GM23338 (cell line): Measurements from ENCODE around the gene PPP2R2B. TPM values are rescaled to one million over a fixed set of nuclear protein-coding genes. Genes with fewer than 3 reads are reported as not detected.

Source experiments
- ATAC-seq: fragments of 200-7000 bp; cut with Tn5 transposase; 3 replicates; pipeline ENCODE4 v1.9.1; 2020
- DNase-seq: peaks from one replicate; pipeline ENCODE4 v3.0.0-alpha.2; 2015; ENCODE audit warnings: low spot score
- H2AFZ ChIP-seq: fragments of 200-600 bp; sonication (generic); 2 replicates; pipeline ENCODE4 v1.8.0; 2016; ENCODE audit warnings: antibody characterized with exemption, mild to moderate bottlenecking, moderate library complexity
- H3F3A ChIP-seq: fragments of 200-600 bp; sonication (generic); replicated peaks from 2 replicates; pipeline ENCODE4 v1.8.0; 2017; ENCODE audit warnings: antibody characterized with exemption, mixed run types, low read depth
- H3K27ac ChIP-seq: fragments of 200-600 bp; sonication (generic); 2 replicates; pipeline ENCODE4 v1.6.1; 2016; ENCODE audit warnings: low read depth
- H3K27me3 ChIP-seq: fragments of 200-600 bp; sonication (generic); 2 replicates; pipeline ENCODE4 v1.8.0; 2016; ENCODE audit warnings: mild to moderate bottlenecking, mixed run types, moderate library complexity; ENCODE audit not compliant: insufficient read depth
- H3K36me3 ChIP-seq: fragments of 200-600 bp; sonication (generic); 2 replicates; pipeline ENCODE4 v1.8.0; 2016; ENCODE audit warnings: mild to moderate bottlenecking; ENCODE audit not compliant: insufficient read depth
- H3K4me1 ChIP-seq: fragments of 200-600 bp; sonication (generic); 2 replicates; pipeline ENCODE4 v1.8.0; 2016; ENCODE audit warnings: mild to moderate bottlenecking, moderate library complexity; ENCODE audit not compliant: insufficient read depth
- H3K4me2 ChIP-seq: fragments of 200-600 bp; sonication (generic); 2 replicates; pipeline ENCODE4 v1.7.1; 2017; ENCODE audit warnings: mixed run types
- H3K4me3 ChIP-seq: fragments of 200-600 bp; sonication (generic); 2 replicates; pipeline ENCODE4 v1.6.1; 2016; ENCODE audit warnings: mixed run types
- H3K79me2 ChIP-seq: fragments of 200-600 bp; sonication (generic); replicated peaks from 2 replicates; pipeline ENCODE4 v1.8.0; 2017; ENCODE audit warnings: mild to moderate bottlenecking; ENCODE audit not compliant: insufficient read depth
- H3K9me2 ChIP-seq: fragments of 200-600 bp; sonication (generic); 2 replicates; pipeline ENCODE4 v1.8.0; 2017; ENCODE audit not compliant: insufficient read depth
- H4K20me1 ChIP-seq: fragments of 200-600 bp; sonication (generic); replicated peaks from 2 replicates; pipeline ENCODE4 v1.8.0; 2017; ENCODE audit warnings: mild to moderate bottlenecking; ENCODE audit not compliant: insufficient read depth
- H3K27ac Mint-ChIP-seq: 2 replicates; pipeline ENCODE4 v1.8.0; 2020; ENCODE audit warnings: inconsistent platforms, mild to moderate bottlenecking, moderate library complexity, mixed read lengths
- H3K27me3 Mint-ChIP-seq: 3 replicates; pipeline ENCODE4 v1.8.0; 2022; ENCODE audit warnings: low read depth, mild to moderate bottlenecking, moderate library complexity, mixed read lengths, inconsistent platforms; ENCODE audit not compliant: insufficient read depth, poor library complexity
- H3K36me3 Mint-ChIP-seq: 3 replicates; pipeline ENCODE4 v1.8.0; 2021; ENCODE audit warnings: low read depth, mild to moderate bottlenecking, inconsistent platforms, moderate library complexity, mixed read lengths
- H3K4me1 Mint-ChIP-seq: 3 replicates; pipeline ENCODE4 v1.8.0; 2020; ENCODE audit warnings: mild to moderate bottlenecking, inconsistent platforms, mixed read lengths
- H3K4me3 Mint-ChIP-seq: 3 replicates; pipeline ENCODE4 v1.8.0; 2021; ENCODE audit warnings: moderate library complexity, mild to moderate bottlenecking, inconsistent platforms, mixed read lengths
- H3K9me3 Mint-ChIP-seq: 3 replicates; pipeline ENCODE4 v1.8.0; 2020; ENCODE audit warnings: moderate library complexity, mild to moderate bottlenecking, inconsistent platforms, mixed read lengths
- CREB1 ChIP-seq: fragments of 250-450 bp; sonication (Bioruptor Pico); IDR thresholded peaks from 2 replicates; pipeline ENCODE4 v1.5.0; 2020; ENCODE audit warnings: low read depth, mild to moderate bottlenecking, moderate library complexity
- CTCF ChIP-seq, 2 experiments: fragments of 200-600 bp in 1 of 2; sonication (generic) in 1 of 2; conservative IDR thresholded peaks; 2 replicates each; pipeline versions ENCODE4 v1.5.1 to v1.6.1; 2016 to 2017; ENCODE audit warnings: antibody characterized with exemption in 2 of 2, low read depth in 2 of 2, mild to moderate bottlenecking in 2 of 2, moderate library complexity in 1 of 2
- JUNB ChIP-seq: IDR thresholded peaks from one replicate; pipeline ENCODE4 v1.6.1; 2016; ENCODE audit warnings: antibody characterized with exemption; ENCODE audit not compliant: unreplicated experiment
- NANOG ChIP-seq: IDR thresholded peaks from 2 replicates; pipeline ENCODE4 v1.6.1; 2016; ENCODE audit warnings: antibody characterized with exemption, borderline replicate concordance
- ZNF331 ChIP-seq: fragments of 250-450 bp; sonication (Bioruptor Pico); IDR thresholded peaks from 2 replicates; pipeline ENCODE4 v1.5.0; 2020; ENCODE audit warnings: low read depth, mild to moderate bottlenecking, moderate library complexity
- polyA plus RNA-seq: library from polyadenylated mRNA; unstranded; fragments of >200 nt; fragmentation: Nextera tagmentation; extraction: Ambion mirVana; gene quantifications from 2 replicates; pipeline ENCODE4 v1.2.1, GENCODE V29; 2016
- total RNA-seq: library from RNA; depleted of rRNA; stranded (reverse); fragments of >200 nt; shearing (Covaris generic); gene quantifications from 2 replicates; pipeline ENCODE4 v1.2.3, GENCODE V29; 2014

PPP2R2B gene
- total and polyA plus RNA-seq, 2 experiments from 2014 or later = 21.3 to 33.9 TPM

GRCh38 chr5:146707316-146707715, 171.2 kb downstream of the PPP2R2B start:
- no peak overlapping the region for H3K27ac ChIP-seq
- no peaks in the 10 kb centered on the region for H3K36me3 ChIP-seq
- no peak for ATAC-seq
- no peak overlapping the region for H3K4me3 Mint-ChIP-seq
- no peaks in the 10 kb centered on the region for H3K9me3 Mint-ChIP-seq
- H3K9me2 ChIP-seq = 0 out of 2 replicates have a peak, but pooled peaks cover 4% of the 10 kb centered on the region
- no peaks in the 10 kb centered on the region for H3K27me3 Mint-ChIP-seq
- H3K79me2 ChIP-seq = no peaks in the 10 kb centered on the region
- DNase-seq = no peak
- TF ChIP-seq NANOG (no peak), JUNB (no peak), CTCF (conservative IDR thresholded peaks at IDR 0.05; ENCODE audit: low read depth in 2 of 2) (no peak), ZNF331 (CRISPR knock-in tag) (no peak)
- H3K27ac Mint-ChIP-seq = no peak overlapping the region
- H3K27me3 ChIP-seq = no peaks in the 10 kb centered on the region
- no peak overlapping the region for H2AFZ ChIP-seq
- H3F3A ChIP-seq = no peaks in the 10 kb centered on the region
- H3K4me1 ChIP-seq = no peaks in the 10 kb centered on the region
- no peak overlapping the region for H3K4me3 ChIP-seq
- peaks cover 7% of the 10 kb centered on the region for H3K36me3 Mint-ChIP-seq
- H3K4me2 ChIP-seq = no peak overlapping the region
- H3K4me1 Mint-ChIP-seq = no peaks in the 10 kb centered on the region; the same call in 1 of the 3 replicates
- H4K20me1 ChIP-seq = no peaks in the 10 kb centered on the region

GRCh38 chr5:146706321-146706972, 172.1 kb downstream of the PPP2R2B start:
- Mint-ChIP-seq H3K4me1 (peaks cover 3% of the 10 kb centered on the region), H3K27ac (no peak overlapping the region), H3K4me3 (no peak overlapping the region), H3K36me3 (peaks cover 7% of the 10 kb centered on the region), H3K9me3 (no peaks in the 10 kb centered on the region), H3K27me3 (no peaks in the 10 kb centered on the region)
- H2AFZ ChIP-seq = no peak overlapping the region
- H3K4me3 ChIP-seq = no peak overlapping the region
- TF ChIP-seq CREB1 (CRISPR knock-in tag) = no peak
- peak; percentile 46 to 74 for TF ChIP-seq CTCF (conservative IDR thresholded peaks at IDR 0.05; ENCODE audit: low read depth in 2 of 2)
- no peak overlapping the region for H3K4me2 ChIP-seq
- no peaks in the 10 kb centered on the region for H3K36me3 ChIP-seq
- H3F3A ChIP-seq = no peaks in the 10 kb centered on the region
- 0 out of 2 replicates have a peak, but pooled peaks cover 4% of the 10 kb centered on the region for H3K9me2 ChIP-seq
- no peaks in the 10 kb centered on the region for H4K20me1 ChIP-seq
- H3K27ac ChIP-seq = no peak overlapping the region
- ATAC-seq (peak; percentile 68), DNase-seq (peak; percentile 61)
- H3K79me2 ChIP-seq = no peaks in the 10 kb centered on the region
- H3K27me3 ChIP-seq = no peaks in the 10 kb centered on the region
- peaks cover 2% of the 10 kb centered on the region; the same call in 1 of the 2 replicates for H3K4me1 ChIP-seq
